Vagina (tissue), 2 donors: ENCODE data around the gene MTHFD1L.

Experiments used
- POLR2A ChIP-seq, 2 donors: fragments of 450-650 bp; IDR thresholded peaks; one replicate each; pipeline ENCODE4 v1.6.1; 2017; ENCODE audit warnings: antibody characterized with exemption in 2 of 2, mild to moderate bottlenecking in 2 of 2, moderate library complexity in 2 of 2
- POLR2AphosphoS5 ChIP-seq, 2 donors: sonication (generic); formaldehyde crosslinking; IDR thresholded peaks; one replicate each; pipeline ENCODE4 v1.9.0; 2017; ENCODE audit warnings: antibody characterized with exemption in 2 of 2, mild to moderate bottlenecking in 2 of 2, low read depth in 1 of 2; ENCODE audit not compliant: insufficient read depth in 1 of 2
- TF ChIP-seq, protein P1 (sequence below), 3 experiments: fragments of 450-650 bp in 2 of 3; fragments of 200-600 bp in 1 of 3; sonication (generic) in 1 of 3; IDR thresholded peaks; one replicate each; pipeline ENCODE4 v1.5.1; 2017 to 2019; ENCODE audit warnings: antibody characterized with exemption in 3 of 3, mild to moderate bottlenecking in 2 of 3, moderate library complexity in 2 of 3

- TF ChIP-seq, protein P1, sequence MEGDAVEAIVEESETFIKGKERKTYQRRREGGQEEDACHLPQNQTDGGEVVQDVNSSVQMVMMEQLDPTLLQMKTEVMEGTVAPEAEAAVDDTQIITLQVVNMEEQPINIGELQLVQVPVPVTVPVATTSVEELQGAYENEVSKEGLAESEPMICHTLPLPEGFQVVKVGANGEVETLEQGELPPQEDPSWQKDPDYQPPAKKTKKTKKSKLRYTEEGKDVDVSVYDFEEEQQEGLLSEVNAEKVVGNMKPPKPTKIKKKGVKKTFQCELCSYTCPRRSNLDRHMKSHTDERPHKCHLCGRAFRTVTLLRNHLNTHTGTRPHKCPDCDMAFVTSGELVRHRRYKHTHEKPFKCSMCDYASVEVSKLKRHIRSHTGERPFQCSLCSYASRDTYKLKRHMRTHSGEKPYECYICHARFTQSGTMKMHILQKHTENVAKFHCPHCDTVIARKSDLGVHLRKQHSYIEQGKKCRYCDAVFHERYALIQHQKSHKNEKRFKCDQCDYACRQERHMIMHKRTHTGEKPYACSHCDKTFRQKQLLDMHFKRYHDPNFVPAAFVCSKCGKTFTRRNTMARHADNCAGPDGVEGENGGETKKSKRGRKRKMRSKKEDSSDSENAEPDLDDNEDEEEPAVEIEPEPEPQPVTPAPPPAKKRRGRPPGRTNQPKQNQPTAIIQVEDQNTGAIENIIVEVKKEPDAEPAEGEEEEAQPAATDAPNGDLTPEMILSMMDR (IDR thresholded peaks at IDR 0.05): no peak
- no peak for TF ChIP-seq POLR2A (IDR thresholded peaks at IDR 0.05)
- TF ChIP-seq POLR2AphosphoS5 (IDR thresholded peaks at IDR 0.05; ENCODE audit: insufficient read depth in 1 of 2, low read depth in 1 of 2): no peak
Observed at GRCh38 chr6:151110576-151110905, 245.0 kb downstream of the MTHFD1L start.
